HG03039 (cell line): ENCODE results near the gene FASTKD3.
A peak's percentile ranks its signal among the peaks of the same experiment; 100 is the strongest.
"Not testable (repeated sequence)": the region's sequence is repeated elsewhere in the genome, so short reads cannot be mapped to it uniquely, and the experiment has no call there.

Experiments used
- ATAC-seq: cut with Tn5 transposase; IDR thresholded peaks from one replicate; pipeline ENCODE4 v1.9.1; 2021; ENCODE audit warnings: mild to moderate bottlenecking, moderate library complexity; ENCODE audit not compliant: unreplicated experiment

The FASTKD3 gene, protein sequence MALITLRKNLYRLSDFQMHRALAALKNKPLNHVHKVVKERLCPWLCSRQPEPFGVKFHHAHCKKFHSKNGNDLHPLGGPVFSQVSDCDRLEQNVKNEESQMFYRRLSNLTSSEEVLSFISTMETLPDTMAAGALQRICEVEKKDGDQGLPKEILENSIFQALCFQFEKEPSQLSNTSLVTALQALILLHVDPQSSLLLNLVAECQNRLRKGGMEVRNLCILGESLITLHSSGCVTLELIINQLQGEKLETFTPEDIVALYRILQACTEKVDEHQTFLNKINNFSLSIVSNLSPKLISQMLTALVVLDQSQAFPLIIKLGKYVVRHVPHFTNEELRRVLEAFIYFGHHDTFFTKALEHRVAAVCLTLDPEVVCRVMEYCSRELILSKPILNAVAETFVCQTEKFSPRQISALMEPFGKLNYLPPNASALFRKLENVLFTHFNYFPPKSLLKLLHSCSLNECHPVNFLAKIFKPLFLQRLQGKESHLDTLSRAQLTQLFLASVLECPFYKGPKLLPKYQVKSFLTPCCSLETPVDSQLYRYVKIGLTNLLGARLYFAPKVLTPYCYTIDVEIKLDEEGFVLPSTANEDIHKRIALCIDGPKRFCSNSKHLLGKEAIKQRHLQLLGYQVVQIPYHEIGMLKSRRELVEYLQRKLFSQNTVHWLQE

DNA sequence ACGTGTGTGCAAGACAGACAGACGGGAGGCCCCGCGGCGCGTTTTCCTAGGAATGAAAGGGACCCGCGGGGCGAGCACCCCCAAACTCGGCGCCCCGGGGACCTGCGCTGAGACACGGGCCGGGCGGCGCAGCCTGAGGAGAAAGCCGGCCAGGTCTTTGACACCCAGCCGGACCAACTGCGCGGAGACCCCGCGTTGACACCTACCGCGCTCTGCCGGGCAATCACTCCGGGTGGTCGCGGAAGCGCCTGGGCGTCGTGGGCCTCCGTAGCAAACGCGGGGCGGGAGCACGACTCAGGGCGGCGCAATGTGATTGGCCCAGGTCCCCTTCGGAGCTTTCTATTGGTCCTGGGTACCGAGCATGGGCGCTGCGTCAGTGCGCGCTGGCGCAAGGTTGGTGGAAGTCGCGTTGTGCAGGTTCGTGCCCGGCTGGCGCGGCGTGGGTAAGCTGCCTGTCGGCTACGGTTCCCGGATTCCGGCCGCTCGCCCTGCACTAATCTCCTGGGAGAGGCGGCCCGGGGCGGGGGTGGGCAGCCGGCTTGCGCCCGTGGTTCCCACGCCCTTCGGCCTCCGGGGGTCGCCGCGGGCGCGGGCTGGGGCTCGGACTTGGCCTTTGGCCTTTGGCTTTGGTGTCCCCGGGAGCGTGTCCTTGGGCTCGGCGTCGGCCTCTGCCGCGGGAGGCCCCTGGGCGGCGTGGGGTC lies at the start of gene FASTKD3, which contains the start of gene MTRR:
Gene FASTKD3, minus strand, starts transcription at position 259 of the 701 bp plus-strand sequence. CDS start 948 bp downstream, outside the sequence.
Gene MTRR, plus strand, starts transcription at position 376 of the 701 bp plus-strand sequence. CDS start 1,647 bp downstream, outside the sequence.
- peak; percentile 98 for ATAC-seq

DNA sequence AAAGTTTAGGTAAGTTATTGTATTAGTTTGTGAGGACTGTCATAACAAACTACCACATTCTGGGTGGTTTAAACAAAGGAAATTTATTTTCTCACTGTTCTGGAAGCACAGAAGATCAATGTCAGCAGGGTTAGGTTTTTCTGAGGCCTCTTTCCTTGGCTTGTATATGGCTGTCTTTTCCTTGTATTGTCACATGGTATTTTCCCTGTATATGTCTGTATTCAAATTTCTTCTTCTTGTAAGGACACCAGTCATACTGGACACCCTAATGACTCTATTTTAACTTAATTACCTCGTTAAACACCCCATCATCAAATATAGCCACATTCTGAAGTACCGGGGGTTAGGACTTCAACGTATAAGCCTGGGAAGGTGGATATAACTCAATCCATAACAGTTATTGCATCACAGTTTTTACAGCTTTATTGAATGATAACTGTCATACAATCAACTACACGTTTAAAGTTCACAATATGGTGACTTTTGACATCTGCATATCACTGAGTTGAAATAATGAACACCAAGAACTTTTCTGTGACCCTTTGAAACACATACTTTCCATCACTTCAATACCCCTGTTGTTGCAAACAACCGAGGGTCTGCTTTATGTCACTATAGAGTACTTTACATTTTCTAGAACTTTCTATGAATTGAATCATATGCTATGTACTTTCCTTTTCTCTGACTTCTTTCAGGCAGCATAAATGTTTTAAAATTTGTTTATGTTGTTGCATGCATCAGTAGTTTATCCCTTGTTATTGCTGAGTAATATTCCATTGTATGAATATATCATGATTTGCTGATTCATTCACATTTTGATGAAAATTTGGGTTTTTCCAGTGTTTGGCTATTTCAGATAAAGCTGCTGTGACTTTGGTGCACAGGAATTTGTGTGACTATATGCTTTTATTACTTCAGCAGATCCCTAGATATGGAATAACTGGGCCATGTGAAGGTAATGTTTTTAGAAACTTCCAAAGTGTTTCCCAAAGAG lies 48.6 kb upstream of the FASTKD3 start:
- ATAC-seq = no peak

DNA sequence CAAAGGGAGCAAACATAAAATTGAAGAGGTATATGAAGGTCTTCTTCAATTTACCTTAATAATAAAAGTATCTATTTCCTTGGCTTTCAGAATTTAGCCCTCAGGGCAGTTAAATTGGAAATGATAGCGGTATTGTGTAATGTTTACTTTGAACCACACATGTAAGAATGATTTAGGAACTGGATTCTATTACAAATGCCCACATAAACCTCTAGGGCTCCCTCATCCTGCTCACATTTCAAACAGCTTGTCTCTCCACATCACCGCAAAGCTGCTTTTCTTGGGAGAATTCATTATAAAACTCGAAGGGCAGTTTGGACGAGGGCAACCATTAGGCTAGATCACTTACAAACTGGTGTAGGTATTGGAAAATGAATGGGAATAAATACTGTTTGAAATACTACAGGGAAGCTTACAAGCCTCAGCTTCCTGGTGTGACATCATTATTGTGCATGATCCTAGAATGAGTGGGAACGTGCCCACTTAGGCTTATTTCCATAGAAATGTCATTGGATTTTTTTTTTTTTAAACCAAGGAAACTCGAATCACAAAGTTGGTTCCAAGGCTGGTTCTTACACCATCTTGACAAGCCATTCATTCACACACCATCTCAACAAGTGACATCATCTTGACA lies 47.5 kb upstream of the FASTKD3 start:
- ATAC-seq = no peak

DNA sequence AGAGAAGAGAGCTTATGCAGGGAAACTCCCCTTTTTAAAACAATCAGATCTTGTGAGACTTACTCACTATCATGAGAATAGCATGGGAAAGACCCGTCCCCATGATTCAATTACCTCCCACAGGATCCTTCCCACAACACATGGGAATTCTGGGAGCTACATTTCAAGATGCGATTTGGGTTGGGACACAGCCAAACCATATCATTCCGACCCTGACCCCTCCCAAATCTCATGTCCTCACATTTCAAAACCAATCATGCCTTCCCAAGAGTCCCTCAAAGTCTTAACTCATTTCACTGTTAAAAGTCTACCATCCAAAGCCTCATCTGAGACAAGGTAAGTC lies 42.6 kb upstream of the FASTKD3 start:
- ATAC-seq = not testable (repeated sequence)

DNA sequence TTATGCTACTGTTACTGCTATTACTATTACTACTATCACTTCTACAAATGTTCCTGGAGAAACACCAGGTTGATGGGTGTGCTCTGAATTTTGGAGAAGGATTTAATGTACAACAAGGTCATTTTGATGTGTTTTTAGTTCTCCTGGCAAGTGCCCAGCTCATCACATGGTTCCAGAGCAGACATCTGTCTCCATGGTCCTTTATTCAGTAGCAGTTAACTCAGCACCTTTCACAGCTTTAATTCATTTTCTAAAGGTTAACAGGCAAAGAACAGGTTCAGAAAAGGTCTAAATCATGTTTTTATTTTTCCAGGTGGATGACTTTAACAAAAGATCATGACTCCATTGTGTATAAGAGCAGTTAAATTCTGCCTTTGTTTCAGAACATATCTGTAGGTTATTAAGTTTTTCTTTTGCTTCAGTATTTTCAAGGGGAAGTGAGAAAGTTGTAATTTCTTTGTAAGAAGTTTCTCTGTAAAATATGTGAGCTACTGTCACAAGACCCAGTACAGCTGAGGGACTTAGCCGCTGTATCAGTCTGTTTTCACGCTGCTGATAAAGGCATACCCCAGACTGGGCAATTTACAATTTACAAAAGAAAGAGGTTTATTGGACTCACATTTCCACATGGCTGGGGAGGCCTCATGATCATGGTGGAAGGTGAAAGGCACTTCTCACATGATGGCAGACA lies 42.1 kb upstream of the FASTKD3 start:
- no peak for ATAC-seq

DNA sequence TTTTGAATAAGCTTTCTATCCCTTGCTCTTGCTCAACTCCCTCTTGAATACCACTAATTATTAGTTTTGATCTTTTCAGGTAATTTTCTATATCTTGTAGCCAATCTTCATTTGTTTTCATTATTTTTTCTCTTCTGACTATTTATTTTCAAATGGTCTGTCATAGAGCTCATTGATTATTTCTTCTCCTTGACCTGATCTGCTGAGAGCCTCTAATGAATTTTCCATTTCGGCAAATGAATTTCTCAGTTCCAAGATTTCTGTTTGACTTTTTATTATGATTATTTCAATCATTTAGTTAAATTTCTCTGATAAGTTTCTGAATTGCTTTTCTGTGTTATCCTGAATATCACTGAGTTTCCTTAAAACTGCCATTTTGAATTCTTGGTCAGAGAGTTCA lies 39.5 kb upstream of the FASTKD3 start:
- no peak for ATAC-seq

DNA sequence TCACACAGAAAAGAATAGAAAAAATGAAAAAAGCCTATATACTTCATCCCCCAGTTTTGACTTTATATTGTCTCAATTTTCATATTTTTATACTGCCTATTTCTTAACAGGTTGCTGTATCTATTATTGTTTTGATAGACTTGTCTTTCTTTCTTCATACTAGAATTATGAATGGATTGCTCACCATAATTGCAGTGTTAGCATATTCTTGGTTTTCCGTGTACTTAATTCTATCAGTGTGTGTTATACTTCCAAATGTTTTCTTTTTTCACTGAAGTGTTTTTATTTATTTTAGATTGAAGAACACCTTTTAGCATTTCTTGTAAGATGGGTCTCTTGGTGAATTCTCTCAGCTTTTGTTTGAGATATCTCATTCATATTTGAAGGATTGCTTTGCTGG lies 38.8 kb upstream of the FASTKD3 start:
- no peak for ATAC-seq

DNA sequence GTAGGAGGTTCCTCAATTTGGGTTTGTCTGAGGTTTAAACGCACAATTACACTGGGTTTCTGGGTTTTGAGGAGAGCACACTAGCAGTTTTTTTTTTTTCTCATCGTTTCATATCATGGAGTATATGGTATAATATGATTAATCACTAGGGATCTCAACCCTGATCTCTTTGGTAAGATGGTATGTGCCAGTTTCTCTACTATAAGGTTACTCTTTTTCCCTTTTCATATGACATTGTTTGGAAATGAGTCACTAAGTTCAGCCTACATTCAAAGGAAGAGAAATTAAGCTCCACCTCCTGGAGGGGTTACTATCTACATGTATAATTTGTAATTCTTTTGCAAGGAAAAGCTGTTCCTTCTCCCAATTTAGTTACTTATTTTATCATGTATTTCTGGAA lies 35.3 kb upstream of the FASTKD3 start:
- ATAC-seq = peak; percentile 56

DNA sequence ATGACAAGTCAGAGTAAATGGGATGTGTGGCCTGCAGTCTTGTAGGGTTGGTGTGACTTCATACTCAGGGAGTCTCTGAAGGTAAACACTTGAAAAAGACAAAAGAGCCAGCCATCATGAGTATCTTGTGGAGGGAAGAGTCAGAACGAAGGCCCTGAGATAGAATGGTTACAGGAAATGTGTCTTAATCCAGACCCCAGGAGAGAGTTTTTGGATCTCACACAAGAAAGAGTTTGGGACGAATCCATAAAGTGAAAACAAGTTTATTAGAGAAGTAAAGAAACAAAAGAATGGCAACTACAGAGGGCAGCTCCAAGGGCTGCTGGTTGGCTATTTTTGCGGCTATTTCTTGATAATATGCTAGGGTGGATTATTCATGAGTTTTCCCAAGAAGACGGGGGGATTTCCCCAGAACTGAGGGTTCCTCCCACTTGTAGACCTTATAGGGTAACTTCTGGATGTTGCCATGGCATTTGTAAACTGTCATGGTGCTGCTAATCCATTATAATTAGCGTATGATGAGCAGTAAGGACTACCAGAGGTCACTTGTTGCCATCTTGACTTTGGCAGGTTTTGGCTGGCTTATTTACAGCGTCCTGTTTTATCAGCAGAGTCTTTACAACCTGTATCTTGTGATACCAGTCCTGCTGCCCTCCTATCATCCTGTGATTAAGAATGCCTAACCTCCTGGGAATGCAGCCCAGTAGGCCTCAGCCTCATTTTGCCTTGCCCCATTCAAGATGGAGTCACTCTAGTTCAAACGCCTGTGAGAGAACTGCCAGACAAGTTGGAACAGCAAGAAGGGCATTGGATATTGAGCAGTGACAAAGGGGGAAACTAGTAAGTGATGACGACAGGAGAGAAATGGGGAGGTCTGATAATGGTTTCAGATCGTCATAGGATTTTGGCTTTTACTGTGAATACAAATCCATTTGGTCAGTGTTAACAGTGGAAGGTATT lies 34.1 kb upstream of the FASTKD3 start:
- ATAC-seq = no peak

DNA sequence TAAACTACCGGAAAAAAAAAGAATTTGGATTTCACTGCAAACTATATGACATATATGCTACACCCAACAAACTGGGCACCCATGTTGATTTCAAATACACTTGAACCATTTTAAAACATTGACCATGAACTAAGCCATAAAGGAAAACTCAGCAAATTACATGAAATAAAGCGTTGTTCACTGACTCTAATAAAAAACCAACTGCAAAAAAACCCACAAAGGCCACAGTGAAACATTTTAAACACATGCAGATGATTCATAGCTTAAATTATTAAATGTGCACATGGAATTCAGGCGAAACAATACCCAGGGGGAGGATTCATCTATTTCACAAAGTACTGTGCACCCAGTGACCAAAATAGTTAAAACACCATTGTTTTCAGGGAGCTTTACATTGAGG lies 33.4 kb upstream of the FASTKD3 start:
- ATAC-seq = no peak

DNA sequence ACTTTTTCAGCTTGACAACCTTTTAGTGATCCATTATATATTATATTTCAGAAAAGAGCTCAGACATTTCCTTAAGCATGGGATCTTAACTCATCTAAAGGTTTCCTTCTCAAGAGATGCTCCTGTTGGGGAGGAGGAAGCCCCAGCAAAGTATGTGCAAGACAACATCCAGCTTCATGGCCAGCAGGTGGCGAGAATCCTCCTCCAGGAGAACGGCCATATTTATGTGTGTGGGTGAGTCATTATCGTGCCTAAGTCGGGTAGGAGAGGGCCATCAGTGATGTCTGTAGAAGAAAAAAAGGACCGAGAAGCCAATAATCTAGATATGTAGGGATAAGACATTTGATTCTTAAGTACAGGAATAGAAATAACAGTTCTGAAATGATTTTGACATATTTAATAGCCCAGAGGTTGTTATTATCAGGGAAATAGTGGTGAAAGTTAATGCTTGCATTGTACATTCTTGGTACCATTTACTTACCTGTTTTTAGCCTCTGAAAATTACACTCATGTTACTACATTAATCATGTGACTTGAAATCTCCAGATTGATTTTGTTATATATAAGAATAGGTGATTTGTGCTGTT lies 28.3 kb upstream of the FASTKD3 start:
- no peak for ATAC-seq

DNA sequence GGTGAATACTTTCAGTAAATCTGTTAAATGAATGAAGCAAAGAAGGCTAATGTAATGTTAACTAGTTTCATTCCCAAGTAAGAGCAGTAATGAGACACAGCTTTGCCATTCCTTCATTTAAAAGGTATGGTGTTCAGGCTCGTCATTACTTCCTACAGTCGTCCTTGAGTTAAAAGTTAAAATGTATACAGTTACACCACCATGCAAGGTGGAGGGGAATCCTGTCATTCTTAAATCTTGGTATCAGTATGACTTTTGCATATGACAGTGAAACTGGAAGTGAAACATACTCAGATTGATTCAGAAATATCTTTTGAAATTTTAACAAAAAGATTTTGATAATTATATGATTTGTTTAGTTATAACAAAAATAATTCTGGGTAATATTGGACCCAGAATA lies 26.0 kb upstream of the FASTKD3 start:
- ATAC-seq = peak; percentile 96

DNA sequence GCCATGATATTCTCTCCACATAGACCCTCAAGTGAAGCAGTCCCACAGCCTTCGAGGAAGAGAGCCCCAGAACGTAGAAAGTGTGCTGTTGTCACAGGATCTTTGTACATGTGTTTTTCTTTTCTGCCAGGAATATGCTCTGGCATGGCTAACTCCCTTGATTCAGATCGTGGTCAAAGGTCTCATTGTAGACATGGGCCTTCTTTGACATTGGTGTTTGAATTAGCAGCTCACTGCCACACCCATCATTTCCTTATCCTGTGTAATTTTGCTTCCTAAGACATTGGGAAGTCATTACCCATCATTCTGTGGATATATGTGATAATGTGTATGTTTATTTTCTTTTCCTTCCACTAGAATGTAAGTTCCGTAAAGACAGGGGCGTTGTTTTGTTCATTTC lies 25.6 kb upstream of the FASTKD3 start:
- no peak for ATAC-seq

DNA sequence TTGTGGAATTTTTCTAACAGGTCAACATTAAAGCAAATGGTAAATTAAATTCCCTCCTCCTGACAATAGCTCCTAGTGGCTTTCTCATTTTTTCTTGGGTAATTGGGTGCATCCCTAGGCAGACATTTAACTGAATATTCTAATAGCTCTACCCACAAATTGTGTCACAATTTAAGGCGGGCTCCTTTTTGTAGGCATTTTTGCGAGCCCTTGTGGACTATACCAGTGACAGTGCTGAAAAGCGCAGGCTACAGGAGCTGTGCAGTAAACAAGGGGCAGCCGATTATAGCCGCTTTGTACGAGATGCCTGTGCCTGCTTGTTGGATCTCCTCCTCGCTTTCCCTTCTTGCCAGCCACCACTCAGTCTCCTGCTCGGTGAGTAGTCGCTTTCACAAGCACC lies 20.1 kb upstream of the FASTKD3 start:
- ATAC-seq = no peak

DNA sequence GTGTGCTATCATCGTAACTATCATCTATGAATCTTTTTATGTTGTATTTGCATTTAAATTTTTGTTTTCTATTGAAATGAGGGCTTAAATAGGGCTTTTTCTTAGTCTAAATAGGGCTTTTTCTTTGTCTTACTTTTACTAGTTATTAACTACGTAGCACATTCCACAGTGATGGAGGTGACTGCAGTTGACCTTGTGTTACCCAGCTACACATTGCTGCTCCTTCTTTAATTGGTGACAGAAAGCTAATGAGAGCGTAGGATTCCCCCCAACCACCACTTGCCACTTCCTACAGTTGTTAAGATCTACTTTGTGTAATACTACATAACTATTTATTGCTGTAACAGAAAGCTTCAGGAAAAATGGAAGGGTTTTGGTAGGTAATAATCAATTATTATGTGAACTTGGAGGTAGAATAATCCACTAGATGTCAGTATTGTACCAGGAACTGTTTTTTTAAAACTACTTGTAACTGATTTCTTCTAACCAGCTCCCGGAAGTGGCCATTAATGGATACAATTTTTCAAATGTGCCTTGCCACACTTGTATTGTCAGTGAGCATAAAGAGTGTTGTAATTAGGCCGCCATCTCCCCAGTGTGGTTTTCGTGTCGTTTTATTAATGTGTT lies 18.1 kb upstream of the FASTKD3 start:
- no peak for ATAC-seq

DNA sequence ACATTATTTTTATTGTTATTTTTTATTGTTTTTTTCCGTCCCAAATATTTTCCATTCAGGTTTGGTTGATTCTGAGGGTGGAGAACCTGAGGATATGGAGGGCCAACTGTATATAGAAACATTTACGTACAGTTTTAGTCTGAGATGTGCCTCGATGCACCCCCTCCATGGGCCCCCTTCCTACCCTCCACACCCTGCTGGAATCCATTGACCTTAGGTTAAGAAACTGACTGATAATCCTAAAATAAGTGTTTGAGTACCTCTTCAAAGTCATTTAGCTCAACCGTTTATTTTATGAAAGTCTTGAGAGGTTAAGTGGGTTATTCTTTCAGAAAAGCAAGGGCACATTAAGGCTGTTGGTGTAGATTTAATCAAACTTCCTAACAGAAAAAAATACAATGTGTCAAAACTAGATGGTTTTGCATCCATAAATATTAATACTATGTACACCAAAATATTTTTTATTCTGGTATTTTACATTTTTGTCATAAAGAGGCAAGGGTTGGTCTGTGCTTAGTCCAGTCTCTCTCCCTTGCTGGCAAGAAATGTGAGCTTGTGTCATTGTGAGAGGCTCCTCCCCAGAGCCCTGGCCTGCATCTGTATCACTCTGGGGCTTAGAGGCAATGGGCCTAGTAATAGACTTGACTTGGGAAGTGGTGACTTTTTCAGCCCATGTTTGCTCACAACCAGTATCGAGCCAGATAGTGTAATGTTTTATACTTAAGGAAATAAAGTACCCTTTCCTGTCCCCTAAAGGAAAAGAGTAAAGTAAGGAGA lies 15.8 kb upstream of the FASTKD3 start:
- no peak for ATAC-seq

DNA sequence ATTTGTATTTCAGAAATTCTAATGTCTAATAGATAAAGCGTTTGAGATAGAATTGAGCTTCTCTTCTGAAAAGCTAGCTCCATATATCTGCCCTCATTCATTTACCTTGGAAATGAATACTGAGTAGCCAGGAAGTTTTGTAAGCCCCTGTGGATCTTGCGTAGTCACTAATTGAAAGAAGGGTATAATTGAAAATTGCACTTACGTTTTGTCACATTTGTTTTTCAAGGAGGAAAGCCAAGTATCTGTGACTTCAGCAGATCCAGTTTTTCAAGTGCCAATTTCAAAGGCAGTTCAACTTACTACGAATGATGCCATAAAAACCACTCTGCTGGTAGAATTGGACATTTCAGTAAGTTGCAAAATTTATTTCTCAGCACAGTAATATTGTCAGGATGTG lies 14.1 kb upstream of the FASTKD3 start:
- no peak for ATAC-seq
